Endothelial cell of hepatic sinusoid (primary cell): Measurements from ENCODE around the gene METAP2.
"Not testable (repeated sequence)": the region's sequence is repeated elsewhere in the genome, so short reads cannot be mapped to it uniquely, and the experiment has no call there.

ENCODE experiments used
- in situ Hi-C: cut with HindIII; loops from 2 replicates; pipeline ENCODE4 v1.10.0; 2017; ENCODE audit warnings: low sequenced_read_pairs

Gene METAP2

GRCh38 chr12:95473884-95474659 is at the start of gene METAP2:
Gene METAP2 (plus strand): TSS chr12:95474152. CDS start chr12:95474180, 28 bp downstream.
- in situ Hi-C loops: no loop called here

- in situ Hi-C loops: no loop called here
Measured at GRCh38 chr12:95424271-95424994, 49.5 kb upstream of the METAP2 start.

- in situ Hi-C loops: no loop called here
Measured at GRCh38 chr12:95429172-95429510, 44.8 kb upstream of the METAP2 start.

- in situ Hi-C loops: no loop called here
Measured at GRCh38 chr12:95431120-95431519, 42.8 kb upstream of the METAP2 start.

DNA sequence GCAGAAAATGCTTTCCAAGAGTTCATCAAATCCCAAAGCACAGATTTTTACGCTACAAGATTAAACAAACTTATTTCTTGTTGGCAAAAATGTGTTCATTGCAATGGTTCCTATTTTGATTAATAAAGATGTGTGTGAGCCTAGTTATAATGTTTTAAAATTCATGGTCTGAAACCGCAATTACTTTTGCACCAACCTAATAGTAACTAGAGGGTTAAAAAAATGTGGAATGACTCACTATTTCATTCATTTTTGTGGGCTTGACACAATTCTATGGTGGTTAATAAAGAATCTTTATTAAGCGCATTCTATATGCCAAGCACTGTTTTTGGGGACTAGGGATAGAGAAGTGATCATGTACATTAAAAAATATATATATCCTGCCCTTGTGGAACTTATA is 38.6 kb upstream of the METAP2 start:
- in situ Hi-C loops: no loop called here

DNA sequence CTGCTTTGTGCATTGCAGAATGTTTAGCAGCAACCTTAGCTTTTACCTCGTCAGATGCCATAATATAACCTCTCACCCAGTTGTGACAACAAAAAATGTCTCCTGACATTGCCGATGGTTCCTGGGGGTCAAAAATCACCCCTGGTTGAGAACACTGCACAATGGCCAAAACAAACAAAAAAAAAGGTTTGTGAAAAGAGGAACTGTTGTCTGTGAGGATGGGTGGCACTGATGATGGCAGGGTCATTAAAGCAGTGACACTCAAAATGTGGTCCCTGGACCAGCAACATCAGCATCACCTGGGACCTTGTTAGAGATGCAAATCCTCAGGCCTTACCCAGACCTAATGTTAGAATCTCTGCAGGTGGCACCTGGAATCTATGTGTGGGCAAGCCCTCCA is 36.4 kb upstream of the METAP2 start:
- in situ Hi-C loops: no loop called here

DNA sequence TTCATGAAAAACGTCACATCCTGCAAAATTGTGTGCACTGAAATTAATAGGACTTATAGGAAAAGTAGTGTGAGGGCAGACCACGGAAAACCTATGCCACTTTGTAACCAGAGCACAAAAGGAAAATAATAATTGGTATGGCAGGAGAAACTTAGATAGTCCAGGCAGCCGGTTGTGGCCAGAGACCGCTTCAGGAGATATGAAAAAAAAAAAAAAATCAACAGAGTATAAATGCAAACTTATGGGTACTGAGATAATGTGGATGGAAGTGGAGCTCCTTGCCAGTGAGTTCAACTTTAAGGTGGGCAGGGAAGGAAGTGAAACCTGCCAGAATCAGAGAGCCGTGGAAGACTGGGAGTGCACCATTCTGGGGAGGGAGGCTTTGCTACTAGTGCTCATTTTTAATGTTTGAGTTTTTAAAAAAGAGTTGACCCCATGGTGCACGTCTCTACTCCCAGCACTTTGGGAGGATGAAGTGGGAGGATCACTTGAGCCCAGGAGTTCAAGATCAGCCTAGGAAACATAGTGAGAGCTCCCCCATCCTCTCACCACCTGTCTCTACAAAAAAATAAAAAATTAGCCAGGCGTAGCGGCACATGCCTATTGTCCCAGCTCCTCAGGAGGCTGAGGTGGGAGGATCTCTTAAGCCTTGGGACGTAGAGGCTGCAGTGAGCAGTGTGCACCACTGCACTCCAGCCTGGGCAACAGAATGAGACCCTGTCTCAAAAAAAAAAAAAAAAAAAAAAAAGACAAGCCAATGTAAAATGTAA is 34.3 kb upstream of the METAP2 start:
- in situ Hi-C loops: no loop called here

GRCh38 chr12:95440401-95440800 is 33.6 kb upstream of the METAP2 start:
- in situ Hi-C loops: no loop called here

- in situ Hi-C loops: no loop called here
Measured at GRCh38 chr12:95443459-95443858, 30.5 kb upstream of the METAP2 start.

- in situ Hi-C loops: not testable (repeated sequence)
Measured at GRCh38 chr12:95445099-95445498, 28.9 kb upstream of the METAP2 start.

GRCh38 chr12:95445884-95446505 is 28.0 kb upstream of the METAP2 start:
- in situ Hi-C loops: no loop called here

DNA sequence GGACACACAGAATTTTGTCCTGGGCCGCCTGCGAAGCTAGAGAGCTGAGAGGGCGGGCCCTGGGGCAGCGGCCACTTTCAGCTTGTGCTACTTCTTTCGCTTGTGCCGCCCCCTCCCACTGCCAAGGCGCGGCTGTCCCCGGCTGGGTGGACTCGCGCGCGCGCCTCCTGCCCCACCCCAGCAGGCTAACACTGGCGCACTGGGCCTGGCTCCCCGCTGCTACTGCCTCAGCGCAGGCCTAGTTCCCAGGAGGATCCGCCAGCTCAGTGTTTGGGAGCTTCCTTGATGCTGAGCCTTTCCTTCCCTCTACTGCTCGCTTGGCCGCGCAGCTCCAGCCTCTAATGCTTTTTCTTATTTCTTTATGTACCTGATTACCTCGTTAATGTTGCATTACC is 27.4 kb upstream of the METAP2 start:
- in situ Hi-C loops: no loop called here

- in situ Hi-C loops: not testable (repeated sequence)
Measured at GRCh38 chr12:95449656-95450055, 24.3 kb upstream of the METAP2 start.

DNA sequence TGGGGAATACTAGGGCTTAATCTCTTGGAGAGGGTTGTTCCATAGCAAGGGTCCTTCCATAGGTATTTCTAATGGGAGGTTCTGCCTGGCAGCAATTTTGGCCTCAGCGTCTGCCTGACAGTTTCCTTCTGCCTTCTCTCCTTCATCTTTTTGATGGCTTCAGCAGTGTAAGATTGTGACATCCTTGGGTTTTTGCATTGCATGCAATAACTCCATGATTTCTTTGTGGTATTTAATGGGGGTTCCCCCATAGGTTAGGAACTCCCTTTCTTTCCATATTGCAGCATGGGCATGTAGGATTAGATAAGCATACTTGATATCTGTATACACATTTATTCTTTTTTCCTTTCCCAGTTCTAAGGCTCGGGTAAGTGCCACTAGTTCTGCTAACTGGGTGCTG is 21.5 kb upstream of the METAP2 start:
- in situ Hi-C loops: not testable (repeated sequence)

DNA sequence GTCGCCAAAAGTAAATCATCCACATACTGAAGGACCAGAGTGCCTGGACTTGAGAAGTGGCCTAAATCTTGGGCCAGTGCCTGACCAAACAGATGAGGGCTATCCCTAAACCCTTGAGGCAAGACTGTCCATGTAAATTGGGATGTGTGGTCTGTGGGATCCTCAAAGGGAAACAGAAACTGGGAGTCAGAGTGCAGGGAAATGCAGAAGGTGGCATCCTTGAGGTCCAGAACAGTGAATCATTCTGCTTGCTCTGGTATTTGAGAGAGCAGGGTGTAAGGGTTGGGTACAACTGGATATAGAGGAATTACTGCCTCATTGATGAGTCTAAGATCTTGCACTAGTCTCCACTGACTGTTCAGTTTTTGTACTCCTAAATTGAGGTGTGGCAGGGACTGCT is 20.1 kb upstream of the METAP2 start:
- in situ Hi-C loops: not testable (repeated sequence)

DNA sequence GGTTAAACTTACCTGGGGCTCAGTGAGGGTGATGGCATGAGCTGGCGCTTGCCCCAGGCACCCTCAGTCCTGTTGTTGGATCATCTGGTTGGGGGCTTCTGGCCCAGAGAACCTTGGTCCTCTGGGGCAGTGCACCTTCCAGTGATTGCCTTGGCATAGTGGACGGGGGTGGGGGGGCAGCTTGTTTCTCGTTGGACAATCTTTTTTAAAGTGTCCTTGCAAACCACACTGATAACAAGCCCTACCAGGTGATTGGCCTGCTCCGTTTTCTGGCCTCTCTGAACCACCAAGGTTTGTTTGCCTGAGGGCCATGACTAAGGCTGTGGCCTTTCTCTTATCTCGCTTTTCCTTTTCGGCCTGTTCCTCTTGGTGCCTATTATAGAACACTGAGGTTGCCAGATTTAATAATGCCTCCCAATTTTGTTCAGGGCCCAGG is 19.2 kb upstream of the METAP2 start:
- in situ Hi-C loops: not testable (repeated sequence)

- in situ Hi-C loops: not testable (repeated sequence)
Measured at GRCh38 chr12:95457605-95458004, 16.3 kb upstream of the METAP2 start.

DNA sequence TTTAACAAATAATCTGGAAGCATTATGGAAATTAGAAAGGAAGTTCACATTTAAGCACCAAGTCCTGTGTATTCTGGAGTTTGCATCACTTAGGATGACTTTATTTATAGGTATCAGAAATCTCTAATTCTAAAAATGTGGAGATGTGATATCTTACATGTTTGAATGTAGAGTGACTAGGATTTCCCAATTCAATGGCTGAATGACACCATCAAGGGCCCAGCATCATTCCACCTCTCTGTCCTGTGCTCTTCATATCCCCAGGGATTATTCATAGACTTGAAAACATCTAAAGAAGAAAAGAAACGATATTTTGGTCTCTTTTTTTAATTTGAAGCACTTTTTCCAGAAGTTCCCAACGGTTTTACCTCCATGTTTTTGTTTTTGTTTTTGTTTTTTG is 15.2 kb upstream of the METAP2 start:
- in situ Hi-C loops: no loop called here

DNA sequence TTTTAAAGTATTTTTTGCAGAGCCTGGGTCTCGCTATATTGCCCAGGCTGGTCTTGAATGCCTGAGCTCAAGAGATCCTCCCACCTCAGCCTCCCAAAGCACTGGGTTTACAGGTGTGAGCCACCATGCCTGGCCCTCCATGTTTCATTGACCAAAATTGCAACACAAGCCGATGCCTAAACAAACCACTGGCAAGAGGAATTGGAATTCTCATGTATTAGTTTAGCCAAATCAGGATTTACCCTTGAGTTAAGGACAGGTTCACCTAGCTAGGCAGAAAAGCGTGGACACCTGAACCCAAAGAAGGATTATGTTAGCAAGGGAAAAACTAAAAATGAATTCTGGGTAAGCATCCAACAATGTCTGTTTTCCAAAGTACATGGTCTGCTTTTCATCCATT is 14.6 kb upstream of the METAP2 start:
- in situ Hi-C loops: no loop called here

GRCh38 chr12:95460105-95460504 is 13.8 kb upstream of the METAP2 start:
- in situ Hi-C loops: loop anchor here (5.0 kb wide), 1 partner anchor 53 kb away; no protein-coding TSS in a partner anchor

GRCh38 chr12:95460896-95461295 is 13.1 kb upstream of the METAP2 start:
- in situ Hi-C loops: loop anchor here (5.0 kb wide), 1 partner anchor 54 kb away; no protein-coding TSS in a partner anchor
